Measurements from ENCODE around the gene XYLT1. TPM values are rescaled to one million over a fixed set of nuclear protein-coding genes. Genes with fewer than 3 reads are reported as not detected.
A peak's percentile ranks its signal among the peaks of the same experiment; 100 is the strongest.

XYLT1 gene
- total and polyA plus RNA-seq, 10 of the 15 experiments (the other 5 are each of a cell fraction or from before 2014, with no cell fraction given): 0.88 to 14.8 (median 5.8) TPM

DNA sequence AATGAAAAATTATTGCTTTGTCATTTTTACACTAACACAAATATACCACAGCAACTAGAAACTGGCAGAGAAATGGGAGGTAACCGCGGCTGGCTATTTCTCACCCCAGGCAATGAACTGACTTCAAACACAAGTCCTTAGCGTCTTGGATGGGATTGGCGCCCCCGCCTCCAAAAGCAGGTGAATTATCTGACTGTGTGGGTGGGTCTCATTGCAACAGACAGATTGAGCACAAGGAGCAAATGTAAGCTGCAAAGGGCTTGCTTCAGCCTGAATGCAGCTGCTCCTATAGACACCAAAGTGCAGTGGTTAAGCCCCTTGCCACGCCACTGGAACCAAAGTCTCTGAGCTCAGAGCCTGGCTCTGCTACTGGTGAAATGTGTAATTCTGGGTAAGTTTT lies 225.0 kb downstream of the XYLT1 start:
- no peaks in the 10 kb centered on the region for H4K20me1 ChIP-seq (ENCODE audit: control insufficient read depth, insufficient read depth)
- no peak overlapping the region for H3K4me3 ChIP-seq
- TF ChIP-seq, protein P1, sequence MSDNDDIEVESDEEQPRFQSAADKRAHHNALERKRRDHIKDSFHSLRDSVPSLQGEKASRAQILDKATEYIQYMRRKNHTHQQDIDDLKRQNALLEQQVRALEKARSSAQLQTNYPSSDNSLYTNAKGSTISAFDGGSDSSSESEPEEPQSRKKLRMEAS (IDR thresholded peaks at IDR 0.05; ENCODE audit: low read depth, low read length): no peak
- TF ChIP-seq TARDBP (IDR thresholded peaks at IDR 0.05; ENCODE audit: borderline replicate concordance) (no peak), SP1 (IDR thresholded peaks at IDR 0.05; ENCODE audit: low read depth, low read length) (no peak), IKZF1 (conservative IDR thresholded peaks at IDR 0.05) (no peak), SPI1 (IDR thresholded peaks at IDR 0.05; ENCODE audit: borderline replicate concordance, insufficient read depth, low read depth, low read length) (no peak), STAT3 (IDR thresholded peaks at IDR 0.05; ENCODE audit: low read depth, low read length) (no peak)
- TF ChIP-seq, protein P2, sequence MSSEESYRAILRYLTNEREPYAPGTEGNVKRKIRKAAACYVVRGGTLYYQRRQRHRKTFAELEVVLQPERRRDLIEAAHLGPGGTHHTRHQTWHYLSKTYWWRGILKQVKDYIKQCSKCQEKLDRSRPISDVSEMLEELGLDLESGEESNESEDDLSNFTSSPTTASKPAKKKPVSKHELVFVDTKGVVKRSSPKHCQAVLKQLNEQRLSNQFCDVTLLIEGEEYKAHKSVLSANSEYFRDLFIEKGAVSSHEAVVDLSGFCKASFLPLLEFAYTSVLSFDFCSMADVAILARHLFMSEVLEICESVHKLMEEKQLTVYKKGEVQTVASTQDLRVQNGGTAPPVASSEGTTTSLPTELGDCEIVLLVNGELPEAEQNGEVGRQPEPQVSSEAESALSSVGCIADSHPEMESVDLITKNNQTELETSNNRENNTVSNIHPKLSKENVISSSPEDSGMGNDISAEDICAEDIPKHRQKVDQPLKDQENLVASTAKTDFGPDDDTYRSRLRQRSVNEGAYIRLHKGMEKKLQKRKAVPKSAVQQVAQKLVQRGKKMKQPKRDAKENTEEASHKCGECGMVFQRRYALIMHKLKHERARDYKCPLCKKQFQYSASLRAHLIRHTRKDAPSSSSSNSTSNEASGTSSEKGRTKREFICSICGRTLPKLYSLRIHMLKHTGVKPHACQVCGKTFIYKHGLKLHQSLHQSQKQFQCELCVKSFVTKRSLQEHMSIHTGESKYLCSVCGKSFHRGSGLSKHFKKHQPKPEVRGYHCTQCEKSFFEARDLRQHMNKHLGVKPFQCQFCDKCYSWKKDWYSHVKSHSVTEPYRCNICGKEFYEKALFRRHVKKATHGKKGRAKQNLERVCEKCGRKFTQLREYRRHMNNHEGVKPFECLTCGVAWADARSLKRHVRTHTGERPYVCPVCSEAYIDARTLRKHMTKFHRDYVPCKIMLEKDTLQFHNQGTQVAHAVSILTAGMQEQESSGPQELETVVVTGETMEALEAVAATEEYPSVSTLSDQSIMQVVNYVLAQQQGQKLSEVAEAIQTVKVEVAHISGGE (CRISPR knock-in tag; IDR thresholded peaks at IDR 0.05): no peak
- TF ChIP-seq, protein P3, sequence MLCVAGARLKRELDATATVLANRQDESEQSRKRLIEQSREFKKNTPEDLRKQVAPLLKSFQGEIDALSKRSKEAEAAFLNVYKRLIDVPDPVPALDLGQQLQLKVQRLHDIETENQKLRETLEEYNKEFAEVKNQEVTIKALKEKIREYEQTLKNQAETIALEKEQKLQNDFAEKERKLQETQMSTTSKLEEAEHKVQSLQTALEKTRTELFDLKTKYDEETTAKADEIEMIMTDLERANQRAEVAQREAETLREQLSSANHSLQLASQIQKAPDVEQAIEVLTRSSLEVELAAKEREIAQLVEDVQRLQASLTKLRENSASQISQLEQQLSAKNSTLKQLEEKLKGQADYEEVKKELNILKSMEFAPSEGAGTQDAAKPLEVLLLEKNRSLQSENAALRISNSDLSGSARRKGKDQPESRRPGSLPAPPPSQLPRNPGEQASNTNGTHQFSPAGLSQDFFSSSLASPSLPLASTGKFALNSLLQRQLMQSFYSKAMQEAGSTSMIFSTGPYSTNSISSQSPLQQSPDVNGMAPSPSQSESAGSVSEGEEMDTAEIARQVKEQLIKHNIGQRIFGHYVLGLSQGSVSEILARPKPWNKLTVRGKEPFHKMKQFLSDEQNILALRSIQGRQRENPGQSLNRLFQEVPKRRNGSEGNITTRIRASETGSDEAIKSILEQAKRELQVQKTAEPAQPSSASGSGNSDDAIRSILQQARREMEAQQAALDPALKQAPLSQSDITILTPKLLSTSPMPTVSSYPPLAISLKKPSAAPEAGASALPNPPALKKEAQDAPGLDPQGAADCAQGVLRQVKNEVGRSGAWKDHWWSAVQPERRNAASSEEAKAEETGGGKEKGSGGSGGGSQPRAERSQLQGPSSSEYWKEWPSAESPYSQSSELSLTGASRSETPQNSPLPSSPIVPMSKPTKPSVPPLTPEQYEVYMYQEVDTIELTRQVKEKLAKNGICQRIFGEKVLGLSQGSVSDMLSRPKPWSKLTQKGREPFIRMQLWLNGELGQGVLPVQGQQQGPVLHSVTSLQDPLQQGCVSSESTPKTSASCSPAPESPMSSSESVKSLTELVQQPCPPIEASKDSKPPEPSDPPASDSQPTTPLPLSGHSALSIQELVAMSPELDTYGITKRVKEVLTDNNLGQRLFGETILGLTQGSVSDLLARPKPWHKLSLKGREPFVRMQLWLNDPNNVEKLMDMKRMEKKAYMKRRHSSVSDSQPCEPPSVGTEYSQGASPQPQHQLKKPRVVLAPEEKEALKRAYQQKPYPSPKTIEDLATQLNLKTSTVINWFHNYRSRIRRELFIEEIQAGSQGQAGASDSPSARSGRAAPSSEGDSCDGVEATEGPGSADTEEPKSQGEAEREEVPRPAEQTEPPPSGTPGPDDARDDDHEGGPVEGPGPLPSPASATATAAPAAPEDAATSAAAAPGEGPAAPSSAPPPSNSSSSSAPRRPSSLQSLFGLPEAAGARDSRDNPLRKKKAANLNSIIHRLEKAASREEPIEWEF (IDR thresholded peaks at IDR 0.05; ENCODE audit: insufficient replicate concordance, low read depth, low read length): no peak
- TF ChIP-seq, protein P4, sequence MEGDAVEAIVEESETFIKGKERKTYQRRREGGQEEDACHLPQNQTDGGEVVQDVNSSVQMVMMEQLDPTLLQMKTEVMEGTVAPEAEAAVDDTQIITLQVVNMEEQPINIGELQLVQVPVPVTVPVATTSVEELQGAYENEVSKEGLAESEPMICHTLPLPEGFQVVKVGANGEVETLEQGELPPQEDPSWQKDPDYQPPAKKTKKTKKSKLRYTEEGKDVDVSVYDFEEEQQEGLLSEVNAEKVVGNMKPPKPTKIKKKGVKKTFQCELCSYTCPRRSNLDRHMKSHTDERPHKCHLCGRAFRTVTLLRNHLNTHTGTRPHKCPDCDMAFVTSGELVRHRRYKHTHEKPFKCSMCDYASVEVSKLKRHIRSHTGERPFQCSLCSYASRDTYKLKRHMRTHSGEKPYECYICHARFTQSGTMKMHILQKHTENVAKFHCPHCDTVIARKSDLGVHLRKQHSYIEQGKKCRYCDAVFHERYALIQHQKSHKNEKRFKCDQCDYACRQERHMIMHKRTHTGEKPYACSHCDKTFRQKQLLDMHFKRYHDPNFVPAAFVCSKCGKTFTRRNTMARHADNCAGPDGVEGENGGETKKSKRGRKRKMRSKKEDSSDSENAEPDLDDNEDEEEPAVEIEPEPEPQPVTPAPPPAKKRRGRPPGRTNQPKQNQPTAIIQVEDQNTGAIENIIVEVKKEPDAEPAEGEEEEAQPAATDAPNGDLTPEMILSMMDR (IDR thresholded peaks at IDR 0.05 in 2 of 3, conservative IDR thresholded peaks at IDR 0.05 in 1 of 3; ENCODE audit: control insufficient read depth in 2 of 3, extremely low read depth in 1 of 3, insufficient read depth in 1 of 3, low read depth in 3 of 3, low read length in 3 of 3): no peak
- H3K79me2 ChIP-seq (ENCODE audit: control insufficient read depth, insufficient read depth, low read length): no peaks in the 10 kb centered on the region
- intact Hi-C loops (cut with micrococcal nuclease; ENCODE audit: unreplicated experiment): no loop called here
- no peak overlapping the region for H3K9ac ChIP-seq (ENCODE audit: control insufficient read depth, insufficient read depth, low read length)
- in situ Hi-C loops (cut with MboI): no loop called here
- H3K9me3 ChIP-seq (replicated peaks; ENCODE audit: control insufficient read depth, insufficient read depth, low read length): no peaks in the 10 kb centered on the region
- H3K4me2 ChIP-seq (ENCODE audit: control insufficient read depth, insufficient read depth): no peak overlapping the region
- H3K27ac ChIP-seq (ENCODE audit: control insufficient read depth, insufficient read depth): no peak overlapping the region
- no peak overlapping the region for H2AFZ ChIP-seq (ENCODE audit: control insufficient read depth, low read depth, low read length)
- ATAC-seq (peak; percentile 36; the same call in 2 of the 3 replicates), FAIRE-seq (no peak), DNase-seq (ENCODE audit: low read depth, low spot score) (no peak)
- H3K4me1 ChIP-seq (ENCODE audit: control insufficient read depth, insufficient read depth, low read length): peaks cover 10% of the 10 kb centered on the region
- ChIA-PET CTCF (interaction anchor here (1.0 to 1.6 kb wide), 4 partner anchors 9 to 33 kb away, joined by 3 to 4 read pairs (median 4); no protein-coding TSS in a partner anchor), RAD21 (ENCODE audit: unreplicated experiment) (interaction anchor here (0.9 to 1.7 kb wide), 4 partner anchors 8 to 14 kb away, joined by 3 to 7 read pairs (median 4); no protein-coding TSS in a partner anchor), SMC1A (ENCODE audit: uncharacterized antibody, unreplicated experiment) (interaction anchor here (0.6 to 1.9 kb wide), 7 partner anchors 9 to 178 kb away, joined by 3 to 9 read pairs (median 3); no protein-coding TSS in a partner anchor), POLR2A (interaction anchor here (0.6 to 0.9 kb wide), 3 partner anchors 15 to 175 kb away, joined by 3 to 4 read pairs (median 4); no protein-coding TSS in a partner anchor)
- 0 out of 4 replicates have a peak, but pooled peaks cover 0 to 1% of the 10 kb centered on the region in 2 experiments for H3K36me3 ChIP-seq (ENCODE audit: control insufficient read depth in 2 of 2, insufficient read depth in 2 of 2, low read length in 1 of 2)
- H3K27me3 ChIP-seq (replicated peaks in 1 of 2; ENCODE audit: control insufficient read depth in 2 of 2, insufficient read depth in 2 of 2, low read length in 1 of 2): no peaks in the 10 kb centered on the region
- BruUV-seq (replicated peaks): no TSS peak
- 67% methylated on average over 6 of the region's 6 CpGs for WGBS (ENCODE audit: insufficient coverage, insufficient replicate concordance, low lambda C conversion rate, missing lambda C conversion rate)

All from GM12878 (cell line).